B cell (primary cell): Measurements from ENCODE around the gene EIF5A. TPM values are rescaled to one million over a fixed set of nuclear protein-coding genes. Genes with fewer than 3 reads are reported as not detected.

ENCODE experiments used
- ATAC-seq: fragments of 200-7000 bp; cut with Tn5 transposase; one replicate; pipeline ENCODE4 v1.10.0; 2021; ENCODE audit warnings: low read depth, mild to moderate bottlenecking, moderate number of reproducible peaks, moderate library complexity
- CTCF ChIA-PET: fragments of 350-600 bp; sonication (Branson Sonifier 250); formaldehyde crosslinking; loops from one replicate; lab custom pipeline; 2021; ENCODE audit warnings: antibody characterized with exemption, inconsistent platforms; lab: Charles Lee
- POLR2A ChIA-PET: fragments of 350-600 bp; sonication (Branson Sonifier 250); formaldehyde crosslinking; loops from one replicate; lab custom pipeline; 2021; ENCODE audit warnings: antibody characterized with exemption; lab: Charles Lee
- DNase-seq: peaks from one replicate; pipeline ENCODE4 v3.0.0; 2013
- H2AFZ ChIP-seq: 2 replicates; pipeline ENCODE4 v1.6.1; 2012; ENCODE audit warnings: mild to moderate bottlenecking, low read depth, low read length; ENCODE audit not compliant: insufficient read depth, poor library complexity, severe bottlenecking
- H3K27ac ChIP-seq, 2 donors: 1 replicate in 1 of 2; 2 replicates in 1 of 2; pipeline ENCODE4 v1.5.1; 2012 to 2013; ENCODE audit warnings: low read length in 2 of 2, mild to moderate bottlenecking in 2 of 2, moderate library complexity in 1 of 2
- H3K27me3 ChIP-seq, 4 experiments: fragments of 200-600 bp in 1 of 4; sonication (generic) in 1 of 4; replicated peaks in 1 of 4; 1 replicate in 2 of 4; 2 replicates in 2 of 4; pipeline versions ENCODE4 v1.6.1 to v1.7.0; 2013 to 2016; ENCODE audit warnings: low read length in 3 of 4, mild to moderate bottlenecking in 2 of 4, mixed read lengths in 1 of 4, moderate library complexity in 1 of 4; ENCODE audit not compliant: insufficient read depth in 4 of 4, control insufficient read depth in 3 of 4; ENCODE audit errors: control extremely low read depth in 1 of 4
- H3K36me3 ChIP-seq, 2 experiments: replicated peaks in 1 of 2; 1 replicate in 1 of 2; 2 replicates in 1 of 2; pipeline versions ENCODE4 v1.6.1 to v1.7.1; 2013; ENCODE audit warnings: low read length in 1 of 2; ENCODE audit not compliant: insufficient read depth in 2 of 2, control insufficient read depth in 1 of 2; ENCODE audit errors: control extremely low read depth in 1 of 2, extremely low read depth in 1 of 2
- H3K4me1 ChIP-seq, 2 donors: fragments of 200-600 bp in 1 of 2; sonication (generic) in 1 of 2; 1 replicate in 1 of 2; 2 replicates in 1 of 2; pipeline versions ENCODE4 v1.5.1 to v1.6.1; 2013 to 2017; ENCODE audit warnings: low read length in 2 of 2; ENCODE audit not compliant: control insufficient read depth in 2 of 2, insufficient read depth in 2 of 2
- H3K4me2 ChIP-seq: replicated peaks from 2 replicates; pipeline ENCODE3; 2012; ENCODE audit warnings: mild to moderate bottlenecking, low read depth, low read length; ENCODE audit not compliant: poor library complexity, severe bottlenecking
- H3K4me3 ChIP-seq, 5 experiments: fragments of 200-600 bp in 1 of 5; sonication (generic) in 1 of 5; 1 replicate in 3 of 5; 2 replicates in 2 of 5; pipeline versions ENCODE4 v1.5.1 to v1.7.0; 2011 to 2016; ENCODE audit warnings: low read length in 4 of 5, mild to moderate bottlenecking in 4 of 5, low read depth in 2 of 5, control low read depth in 1 of 5, moderate library complexity in 1 of 5; ENCODE audit not compliant: insufficient read depth in 1 of 5; ENCODE audit errors: control extremely low read depth in 1 of 5, extremely low read depth in 1 of 5
- H3K79me2 ChIP-seq: fragments of 200-600 bp; sonication (generic); one replicate; pipeline ENCODE4 v1.6.0; 2016; ENCODE audit warnings: low read length; ENCODE audit not compliant: control insufficient read depth, insufficient read depth
- H3K9ac ChIP-seq: fragments of 200-600 bp; sonication (generic); 2 replicates; pipeline ENCODE4 v1.6.1; 2017; ENCODE audit warnings: mild to moderate bottlenecking, low read length, moderate library complexity
- H3K9me3 ChIP-seq, 3 donors: one replicate each; pipeline versions ENCODE4 v1.6.1 to v1.7.1; 2013; ENCODE audit warnings: low read length in 2 of 3; ENCODE audit not compliant: control insufficient read depth in 2 of 3, insufficient read depth in 1 of 3; ENCODE audit errors: control extremely low read depth in 1 of 3
- H4K20me1 ChIP-seq: 2 replicates; pipeline ENCODE4 v1.6.0; 2012; ENCODE audit warnings: mild to moderate bottlenecking, low read length; ENCODE audit not compliant: insufficient read depth, control insufficient read depth, poor library complexity, severe bottlenecking
- H3K27ac Mint-ChIP-seq: one replicate; pipeline ENCODE4 v1.8.0; 2021; ENCODE audit warnings: mixed read lengths
- H3K27me3 Mint-ChIP-seq: one replicate; pipeline ENCODE4 v1.8.0; 2021; ENCODE audit warnings: mixed read lengths
- H3K4me1 Mint-ChIP-seq: one replicate; pipeline ENCODE4 v1.8.0; 2021; ENCODE audit warnings: mixed read lengths
- H3K4me3 Mint-ChIP-seq: one replicate; pipeline ENCODE4 v1.8.0; 2021; ENCODE audit warnings: mixed read lengths
- H3K9me3 Mint-ChIP-seq: one replicate; pipeline ENCODE4 v1.8.0; 2022; ENCODE audit warnings: mixed read lengths; ENCODE audit not compliant: insufficient read depth
- CTCF ChIP-seq: fragments of 200-600 bp; IDR thresholded peaks from one replicate; pipeline ENCODE4 v1.8.0; 2022; ENCODE audit warnings: antibody characterized with exemption, mild to moderate bottlenecking
- EZH2 ChIP-seq: IDR thresholded peaks from 2 replicates; pipeline ENCODE4 v1.6.1; 2012; ENCODE audit warnings: borderline replicate concordance, low read depth, mild to moderate bottlenecking, moderate library complexity, low read length; ENCODE audit not compliant: insufficient read depth, poor library complexity, severe bottlenecking
- WGBS: methylation state at CpG from one replicate; pipeline ENCODE4 v1.1.5; 2013; ENCODE audit warnings: missing lambda C conversion rate; ENCODE audit not compliant: insufficient coverage; 5-methylcytosine and 5-hydroxymethylcytosine counted together
- intact Hi-C: fragments of 100-400 bp; cut with micrococcal nuclease; formaldehyde crosslinking; loops from one replicate; pipeline ENCODE4 v1.10.0; 2022
- polyA plus RNA-seq: library from polyadenylated mRNA; depleted of rRNA; stranded (reverse); fragments of >200 nt; gene quantifications from 2 replicates; pipeline ENCODE4 v1.2.3, GENCODE V29; 2012
- total RNA-seq, 2 donors: library from RNA; stranded (reverse); fragments of 120-200 nt in 1 of 2; gene quantifications; 1 replicate in 1 of 2; 2 replicates in 1 of 2; pipeline versions ENCODE4 v1.2.3 to v1.2.4, GENCODE V29; 2013 to 2022

The EIF5A gene
- total and polyA plus RNA-seq, 2 donors (not counting 1 experiment from before 2014, with no cell fraction given): 233 to 576 TPM

- Histone ChIP-seq H2AFZ (peak within 1 kb of the TSS; percentile 32), H3K27ac (no peak within 1 kb of the TSS), H3K4me2 (peak within 1 kb of the TSS; percentile 92), H3K27me3 (peaks cover 0 to 57% (median 14%) of the 10 kb centered on the region in 4 experiments), H3K9me3 (peaks cover 0 to 7% (median 0%) of the 10 kb centered on the region in 3 donors), H4K20me1 (no peaks in the 10 kb centered on the region), H3K36me3 (no peaks in the 10 kb centered on the region), H3K9ac (peak within 1 kb of the TSS; percentile 58), H3K4me1 (peaks cover 28 to 30% of the 10 kb centered on the region in 2 donors), H3K4me3 (peak within 1 kb of the TSS in 4 of 5 experiments; percentile 25 to 54 (median 42)), H3K79me2 (no peaks in the 10 kb centered on the region)
- peak; percentile 75 for ATAC-seq
- peaks cover 22% of the 10 kb centered on the region for H3K4me1 Mint-ChIP-seq
- POLR2A ChIA-PET: no interaction called here
- H3K27ac Mint-ChIP-seq: no peak within 1 kb of the TSS
- intact Hi-C loops: loop anchor here (10.0 kb wide), 1 partner anchor 160 kb away; no protein-coding TSS in a partner anchor
- CTCF ChIA-PET: no interaction called here
- 2% methylated on average over 52 of the region's 57 CpGs for WGBS
- peak; percentile 84 for DNase-seq
- peak within 1 kb of the TSS; percentile 83 for H3K4me3 Mint-ChIP-seq
- H3K27me3 Mint-ChIP-seq: peaks cover 38% of the 10 kb centered on the region
- no peaks in the 10 kb centered on the region for H3K9me3 Mint-ChIP-seq
- TF ChIP-seq EZH2 (no peak), CTCF (no peak)
These were observed 12.7 kb upstream of the EIF5A start, which contains the start of gene YBX2 for GRCh38 chr17:7294614-7295153. Gene YBX2, minus strand, starts transcription at chr17:7294639. Its CDS starts 139 bp downstream, at chr17:7294500.
